NB4 (cell line): ENCODE results near the gene DCTN3.

Experiments used
- POLR2A ChIP-seq: IDR thresholded peaks from 2 replicates; pipeline ENCODE4 v1.6.1; 2011; ENCODE audit warnings: mild to moderate bottlenecking; ENCODE audit not compliant: insufficient read length; ENCODE audit errors: extremely low read depth
- TF ChIP-seq, protein P1 (sequence below): IDR thresholded peaks from one replicate; pipeline ENCODE4 v1.5.1; 2012; ENCODE audit warnings: low read depth, low read length
- TF ChIP-seq, protein P2 (sequence below): IDR thresholded peaks from 2 replicates; pipeline ENCODE4 v1.6.1; 2011; ENCODE audit warnings: low read depth, low read length

DNA sequence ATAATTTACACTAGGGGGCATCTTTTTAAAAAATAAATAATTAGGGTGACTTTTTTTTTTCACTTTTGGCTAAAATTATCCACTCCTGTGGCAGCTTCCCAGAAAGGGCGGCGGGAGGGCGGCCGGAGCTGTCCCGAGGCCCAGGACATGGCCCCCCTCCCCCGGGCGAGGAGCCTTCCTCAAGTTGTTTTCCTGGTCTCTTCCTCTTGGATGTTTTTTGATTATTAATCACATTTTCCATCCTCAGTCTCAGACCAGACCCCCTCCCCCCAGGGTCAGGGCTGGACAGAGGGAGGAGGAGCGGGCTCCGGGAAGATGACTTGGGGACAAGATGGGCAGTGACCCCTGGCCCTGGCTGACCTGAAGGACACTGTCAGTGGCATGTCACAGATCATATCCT, 26.1 kb downstream of the DCTN3 start:
- TF ChIP-seq, protein P1, sequence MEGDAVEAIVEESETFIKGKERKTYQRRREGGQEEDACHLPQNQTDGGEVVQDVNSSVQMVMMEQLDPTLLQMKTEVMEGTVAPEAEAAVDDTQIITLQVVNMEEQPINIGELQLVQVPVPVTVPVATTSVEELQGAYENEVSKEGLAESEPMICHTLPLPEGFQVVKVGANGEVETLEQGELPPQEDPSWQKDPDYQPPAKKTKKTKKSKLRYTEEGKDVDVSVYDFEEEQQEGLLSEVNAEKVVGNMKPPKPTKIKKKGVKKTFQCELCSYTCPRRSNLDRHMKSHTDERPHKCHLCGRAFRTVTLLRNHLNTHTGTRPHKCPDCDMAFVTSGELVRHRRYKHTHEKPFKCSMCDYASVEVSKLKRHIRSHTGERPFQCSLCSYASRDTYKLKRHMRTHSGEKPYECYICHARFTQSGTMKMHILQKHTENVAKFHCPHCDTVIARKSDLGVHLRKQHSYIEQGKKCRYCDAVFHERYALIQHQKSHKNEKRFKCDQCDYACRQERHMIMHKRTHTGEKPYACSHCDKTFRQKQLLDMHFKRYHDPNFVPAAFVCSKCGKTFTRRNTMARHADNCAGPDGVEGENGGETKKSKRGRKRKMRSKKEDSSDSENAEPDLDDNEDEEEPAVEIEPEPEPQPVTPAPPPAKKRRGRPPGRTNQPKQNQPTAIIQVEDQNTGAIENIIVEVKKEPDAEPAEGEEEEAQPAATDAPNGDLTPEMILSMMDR, result no peak
- TF ChIP-seq, protein P2, sequence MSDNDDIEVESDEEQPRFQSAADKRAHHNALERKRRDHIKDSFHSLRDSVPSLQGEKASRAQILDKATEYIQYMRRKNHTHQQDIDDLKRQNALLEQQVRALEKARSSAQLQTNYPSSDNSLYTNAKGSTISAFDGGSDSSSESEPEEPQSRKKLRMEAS, result no peak
- TF ChIP-seq POLR2A, result no peak
